ENCODE results near the gene CCDC13. TPM values are rescaled to one million over a fixed set of nuclear protein-coding genes. Genes with fewer than 3 reads are reported as not detected.
"Not testable (repeated sequence)": the region's sequence is repeated elsewhere in the genome, so short reads cannot be mapped to it uniquely, and the experiment has no call there.

Gene CCDC13
- 0.44 TPM in 1 of 2 replicates, not detected in the other for total RNA-seq

- peak; percentile 85 for DNase-seq (ENCODE audit: low spot score)
- no peaks in the 10 kb centered on the region for H3K9me3 Mint-ChIP-seq
- peak within 1 kb of the TSS; percentile 86 for H3K4me3 Mint-ChIP-seq (ENCODE audit: low read depth)
- peaks cover 9% of the 10 kb centered on the region for H3K27me3 Mint-ChIP-seq (ENCODE audit: low read depth)
- H3K36me3 Mint-ChIP-seq (ENCODE audit: low read depth) = no peaks in the 10 kb centered on the region
- H3K27ac Mint-ChIP-seq = peak within 1 kb of the TSS; percentile 74
- peaks cover 9% of the 10 kb centered on the region for H3K4me1 Mint-ChIP-seq (ENCODE audit: low read depth)
- intact Hi-C loops (cut with micrococcal nuclease) = loop anchor here (1.0 to 2.0 kb wide), 3 partner anchors 31 to 190 kb away; partner anchors contain the start of gene HIGD1A
Measured at GRCh38 chr3:42772670-42773408, at the start of gene CCDC13. CCDC13 (minus strand) TSS chr3:42773253; CDS start chr3:42758345, 14,908 bp downstream.

- intact Hi-C loops (cut with micrococcal nuclease) = no loop called here
- no peak for DNase-seq (ENCODE audit: low spot score)
- no peaks in the 10 kb centered on the region for H3K9me3 Mint-ChIP-seq
- no peak overlapping the region for H3K4me3 Mint-ChIP-seq (ENCODE audit: low read depth)
- H3K36me3 Mint-ChIP-seq (ENCODE audit: low read depth) = no peaks in the 10 kb centered on the region
- no peak overlapping the region for H3K27ac Mint-ChIP-seq
- H3K27me3 Mint-ChIP-seq (ENCODE audit: low read depth) = peaks cover 25% of the 10 kb centered on the region
- H3K4me1 Mint-ChIP-seq (ENCODE audit: low read depth) = peaks cover 2% of the 10 kb centered on the region
Measured at GRCh38 chr3:42822828-42823227, 49.8 kb upstream of the CCDC13 start.

- peaks cover 2% of the 10 kb centered on the region for H3K4me1 Mint-ChIP-seq (ENCODE audit: low read depth)
- no peaks in the 10 kb centered on the region for H3K36me3 Mint-ChIP-seq (ENCODE audit: low read depth)
- H3K27me3 Mint-ChIP-seq (ENCODE audit: low read depth) = peaks cover 9% of the 10 kb centered on the region
- H3K4me3 Mint-ChIP-seq (ENCODE audit: low read depth) = no peak overlapping the region
- no peak overlapping the region for H3K27ac Mint-ChIP-seq
- no peak for DNase-seq (ENCODE audit: low spot score)
- no peaks in the 10 kb centered on the region for H3K9me3 Mint-ChIP-seq
- intact Hi-C loops (cut with micrococcal nuclease) = no loop called here
Measured at GRCh38 chr3:42820746-42821051, 47.6 kb upstream of the CCDC13 start.

GRCh38 chr3:42819351-42819965 is 46.4 kb upstream of the CCDC13 start:
- Mint-ChIP-seq H3K4me1 (ENCODE audit: low read depth) (peaks cover 2% of the 10 kb centered on the region), H3K27me3 (ENCODE audit: low read depth) (peaks cover 10% of the 10 kb centered on the region), H3K9me3 (no peaks in the 10 kb centered on the region), H3K4me3 (ENCODE audit: low read depth) (no peak overlapping the region), H3K36me3 (ENCODE audit: low read depth) (no peaks in the 10 kb centered on the region), H3K27ac (no peak overlapping the region)
- no peak for DNase-seq (ENCODE audit: low spot score)
- intact Hi-C loops (cut with micrococcal nuclease) = no loop called here

GRCh38 chr3:42815826-42816225 is 42.8 kb upstream of the CCDC13 start:
- no peak for DNase-seq (ENCODE audit: low spot score)
- no peaks in the 10 kb centered on the region for H3K36me3 Mint-ChIP-seq (ENCODE audit: low read depth)
- H3K27ac Mint-ChIP-seq = no peak overlapping the region
- H3K27me3 Mint-ChIP-seq (ENCODE audit: low read depth) = peaks cover 14% of the 10 kb centered on the region
- H3K9me3 Mint-ChIP-seq = no peaks in the 10 kb centered on the region
- intact Hi-C loops (cut with micrococcal nuclease) = no loop called here
- H3K4me1 Mint-ChIP-seq (ENCODE audit: low read depth) = no peaks in the 10 kb centered on the region
- no peak overlapping the region for H3K4me3 Mint-ChIP-seq (ENCODE audit: low read depth)

- H3K36me3 Mint-ChIP-seq (ENCODE audit: low read depth) = no peaks in the 10 kb centered on the region
- no peaks in the 10 kb centered on the region for H3K4me1 Mint-ChIP-seq (ENCODE audit: low read depth)
- intact Hi-C loops (cut with micrococcal nuclease) = no loop called here
- no peak for DNase-seq (ENCODE audit: low spot score)
- no peak overlapping the region for H3K4me3 Mint-ChIP-seq (ENCODE audit: low read depth)
- no peak overlapping the region for H3K27ac Mint-ChIP-seq
- peaks cover 14% of the 10 kb centered on the region for H3K27me3 Mint-ChIP-seq (ENCODE audit: low read depth)
- H3K9me3 Mint-ChIP-seq = no peaks in the 10 kb centered on the region
Measured at GRCh38 chr3:42814914-42815507, 42.0 kb upstream of the CCDC13 start.

- no peak overlapping the region for H3K27ac Mint-ChIP-seq
- H3K27me3 Mint-ChIP-seq (ENCODE audit: low read depth) = peaks cover 15% of the 10 kb centered on the region
- no peaks in the 10 kb centered on the region for H3K4me1 Mint-ChIP-seq (ENCODE audit: low read depth)
- H3K9me3 Mint-ChIP-seq = no peaks in the 10 kb centered on the region
- DNase-seq (ENCODE audit: low spot score) = no peak
- no peak overlapping the region for H3K4me3 Mint-ChIP-seq (ENCODE audit: low read depth)
- intact Hi-C loops (cut with micrococcal nuclease) = no loop called here
- no peaks in the 10 kb centered on the region for H3K36me3 Mint-ChIP-seq (ENCODE audit: low read depth)
Measured at GRCh38 chr3:42814246-42814645, 41.2 kb upstream of the CCDC13 start.

- DNase-seq (ENCODE audit: low spot score); H3K4me3 Mint-ChIP-seq (ENCODE audit: low read depth); H3K27ac Mint-ChIP-seq; H3K4me1 Mint-ChIP-seq (ENCODE audit: low read depth); H3K36me3 Mint-ChIP-seq (ENCODE audit: low read depth); H3K9me3 Mint-ChIP-seq; intact Hi-C loops (cut with micrococcal nuclease): not testable (repeated sequence)
- H3K27me3 Mint-ChIP-seq (ENCODE audit: low read depth) = peaks cover 35% of the 10 kb centered on the region
Measured at GRCh38 chr3:42811118-42811883, 38.2 kb upstream of the CCDC13 start.

- peaks cover 41% of the 10 kb centered on the region for H3K27me3 Mint-ChIP-seq (ENCODE audit: low read depth)
- H3K27ac Mint-ChIP-seq; H3K36me3 Mint-ChIP-seq (ENCODE audit: low read depth); H3K4me1 Mint-ChIP-seq (ENCODE audit: low read depth); DNase-seq (ENCODE audit: low spot score); H3K4me3 Mint-ChIP-seq (ENCODE audit: low read depth); H3K9me3 Mint-ChIP-seq; intact Hi-C loops (cut with micrococcal nuclease): not testable (repeated sequence)
Measured at GRCh38 chr3:42810706-42811105, 37.7 kb upstream of the CCDC13 start.

- Mint-ChIP-seq H3K27ac (no peak within 1 kb of the TSS), H3K9me3 (no peaks in the 10 kb centered on the region), H3K27me3 (ENCODE audit: low read depth) (peaks cover 40% of the 10 kb centered on the region), H3K36me3 (ENCODE audit: low read depth) (no peaks in the 10 kb centered on the region), H3K4me1 (ENCODE audit: low read depth) (peaks cover 11% of the 10 kb centered on the region), H3K4me3 (ENCODE audit: low read depth) (no peak within 1 kb of the TSS)
- intact Hi-C loops (cut with micrococcal nuclease) = no loop called here
- DNase-seq (ENCODE audit: low spot score) = no peak
Measured at GRCh38 chr3:42809202-42809601, 36.1 kb upstream of the CCDC13 start, which contains the start of gene ACKR2. ACKR2 (plus strand) TSS chr3:42809445; CDS start chr3:42864503, 55,058 bp downstream.

GRCh38 chr3:42807929-42808328 is 34.9 kb upstream of the CCDC13 start:
- peaks cover 36% of the 10 kb centered on the region for H3K27me3 Mint-ChIP-seq (ENCODE audit: low read depth)
- no peak overlapping the region for H3K27ac Mint-ChIP-seq
- intact Hi-C loops (cut with micrococcal nuclease) = no loop called here
- H3K4me3 Mint-ChIP-seq (ENCODE audit: low read depth) = no peak overlapping the region
- DNase-seq (ENCODE audit: low spot score) = no peak
- H3K9me3 Mint-ChIP-seq = no peaks in the 10 kb centered on the region
- H3K36me3 Mint-ChIP-seq (ENCODE audit: low read depth) = peaks cover 7% of the 10 kb centered on the region
- peaks cover 14% of the 10 kb centered on the region for H3K4me1 Mint-ChIP-seq (ENCODE audit: low read depth)

- peaks cover 17% of the 10 kb centered on the region for H3K36me3 Mint-ChIP-seq (ENCODE audit: low read depth)
- DNase-seq (ENCODE audit: low spot score) = no peak
- peaks cover 35% of the 10 kb centered on the region for H3K4me1 Mint-ChIP-seq (ENCODE audit: low read depth)
- intact Hi-C loops (cut with micrococcal nuclease) = no loop called here
- H3K4me3 Mint-ChIP-seq (ENCODE audit: low read depth) = peak overlapping the region; percentile 96
- no peaks in the 10 kb centered on the region for H3K9me3 Mint-ChIP-seq
- no peak overlapping the region for H3K27ac Mint-ChIP-seq
- peaks cover 35% of the 10 kb centered on the region for H3K27me3 Mint-ChIP-seq (ENCODE audit: low read depth)
Measured at GRCh38 chr3:42805141-42805821, 32.2 kb upstream of the CCDC13 start.
